ENCODE results near the gene QPCTL. TPM values are rescaled to one million over a fixed set of nuclear protein-coding genes. Genes with fewer than 3 reads are reported as not detected.

Gene QPCTL
- polyA plus RNA-seq, 1 experiment, result 16.8 TPM

GRCh38 chr19:45687599-45687998, 4.9 kb upstream of the QPCTL start:
- POLR2A ChIA-PET, result no interaction called here
- Histone ChIP-seq H3K27me3 (ENCODE audit: control insufficient read depth, insufficient read depth, low read length) (no peaks in the 10 kb centered on the region), H3K4me3 (ENCODE audit: low read depth, low read length) (no peak overlapping the region), H3K36me3 (ENCODE audit: control insufficient read depth, insufficient read depth, low read length) (peaks cover 22% of the 10 kb centered on the region)
- CTCF ChIA-PET, result no interaction called here
- no peak for TF ChIP-seq CTCF (IDR thresholded peaks at IDR 0.05; ENCODE audit: insufficient read depth, low read depth, low read length)
- no peak for DNase-seq (ENCODE audit: low read depth)

- DNase-seq (ENCODE audit: low read depth), result peak; percentile 64
- CTCF ChIA-PET, result interaction anchor here (0.7 to 4.5 kb wide), 16 partner anchors 10 to 122 kb away, joined by 3 to 52 read pairs (median 6); partner anchors contain the start of gene SIX5
- peak within 1 kb of the TSS; percentile 85 for H3K4me3 ChIP-seq (ENCODE audit: low read depth, low read length)
- peaks cover 17% of the 10 kb centered on the region for H3K36me3 ChIP-seq (ENCODE audit: control insufficient read depth, insufficient read depth, low read length)
- no peaks in the 10 kb centered on the region for H3K27me3 ChIP-seq (ENCODE audit: control insufficient read depth, insufficient read depth, low read length)
- POLR2A ChIA-PET, result interaction anchor here (0.6 to 1.0 kb wide), 2 partner anchors 91 to 97 kb away, joined by 3 read pairs; partner anchors contain the start of gene DMPK
- TF ChIP-seq CTCF (IDR thresholded peaks at IDR 0.05; ENCODE audit: insufficient read depth, low read depth, low read length), result no peak
Observed at GRCh38 chr19:45691516-45692186, 815 bp upstream of the QPCTL start, which contains the start of gene SNRPD2. TSS of gene SNRPD2 (minus strand) at chr19:45691953. CDS start at chr19:45691888, 65 bp downstream.

- no peak for DNase-seq (ENCODE audit: low read depth)
- CTCF ChIA-PET, result interaction anchor here (0.5 to 4.5 kb wide), 32 partner anchors 12 to 231 kb away, joined by 3 to 52 read pairs (median 4); partner anchors contain the start of genes DMWD, FBXO46 and SIX5
- Histone ChIP-seq H3K36me3 (ENCODE audit: control insufficient read depth, insufficient read depth, low read length) (peaks cover 6% of the 10 kb centered on the region), H3K27me3 (ENCODE audit: control insufficient read depth, insufficient read depth, low read length) (no peaks in the 10 kb centered on the region), H3K4me3 (ENCODE audit: low read depth, low read length) (peak overlapping the region; percentile 85)
- TF ChIP-seq CTCF (IDR thresholded peaks at IDR 0.05; ENCODE audit: insufficient read depth, low read depth, low read length), result peak; percentile 98
- POLR2A ChIA-PET, result interaction anchor here (0.6 to 0.9 kb wide), 3 partner anchors 17 to 193 kb away, joined by 3 to 28 read pairs (median 3); partner anchors contain the start of genes IRF2BP1 and SIX5
Observed at GRCh38 chr19:45693106-45693788, 781 bp downstream of the QPCTL start.

GRCh38 chr19:45701676-45702075, 9.2 kb downstream of the QPCTL start:
- POLR2A ChIA-PET, result interaction anchor here (0.6 kb wide), 1 partner anchor 116 kb away, joined by 5 read pairs; no protein-coding TSS in a partner anchor
- Histone ChIP-seq H3K27me3 (ENCODE audit: control insufficient read depth, insufficient read depth, low read length) (no peaks in the 10 kb centered on the region), H3K4me3 (ENCODE audit: low read depth, low read length) (no peak overlapping the region), H3K36me3 (ENCODE audit: control insufficient read depth, insufficient read depth, low read length) (peaks cover 3% of the 10 kb centered on the region)
- CTCF ChIA-PET, result no interaction called here
- no peak for TF ChIP-seq CTCF (IDR thresholded peaks at IDR 0.05; ENCODE audit: insufficient read depth, low read depth, low read length)
- no peak for DNase-seq (ENCODE audit: low read depth)

GRCh38 chr19:45705115-45705514, 12.6 kb downstream of the QPCTL start:
- H3K27me3 ChIP-seq (ENCODE audit: control insufficient read depth, insufficient read depth, low read length), result no peaks in the 10 kb centered on the region
- H3K36me3 ChIP-seq (ENCODE audit: control insufficient read depth, insufficient read depth, low read length), result peaks cover 3% of the 10 kb centered on the region
- CTCF ChIA-PET, result interaction anchor here (7.0 kb wide), 1 partner anchor 11 kb away, joined by 49 read pairs; the partner anchor contains the start of genes QPCTL and SNRPD2
- no peak overlapping the region for H3K4me3 ChIP-seq (ENCODE audit: low read depth, low read length)
- POLR2A ChIA-PET, result no interaction called here
- no peak for TF ChIP-seq CTCF (IDR thresholded peaks at IDR 0.05; ENCODE audit: insufficient read depth, low read depth, low read length)
- DNase-seq (ENCODE audit: low read depth), result no peak
